Stimulated activated CD8-positive, alpha-beta memory T cell treated with anti-CD3 and anti-CD28 coated beads, Interleukin-15, amount 100 ng/mL, for 4 hours (primary cell): Measurements from ENCODE around the gene RAD9A.

Experiments used
- DNase-seq, 2 donors: peaks; one replicate each; pipeline ENCODE4 v3.0.0-alpha.2; 2020; ENCODE audit warnings: low read depth in 2 of 2

RAD9A gene

GRCh38 chr11:67440229-67441097 lies 48.7 kb downstream of the RAD9A start:
- no peak for DNase-seq

GRCh38 chr11:67441098-67441563 lies 49.3 kb downstream of the RAD9A start:
- no peak for DNase-seq

GRCh38 chr11:67441731-67442351 lies 50.1 kb downstream of the RAD9A start:
- no peak for DNase-seq

GRCh38 chr11:67442504-67443404 lies 51.0 kb downstream of the RAD9A start:
- no peak for DNase-seq

- no peak for DNase-seq
These were observed 53.7 kb downstream of the RAD9A start for GRCh38 chr11:67445515-67445914.
